Calu3 (cell line): ENCODE measurements around the gene NODAL. TPM values are rescaled to one million over a fixed set of nuclear protein-coding genes. Genes with fewer than 3 reads are reported as not detected.

Source experiments
- BruUV-seq: library from RNA; stranded (reverse); fragments of 400-500 nt; replicated peaks from 2 replicates; lab custom pipeline; 2021; lab: Mats Ljungman, UMichigan
- CTCF ChIA-PET: fragments of 300-600 bp; sonication (Branson Sonifier 250); formaldehyde crosslinking; loops from one replicate; lab custom pipeline; 2022; ENCODE audit warnings: antibody characterized with exemption; lab: Charles Lee
- DNase-seq: peaks from one replicate; pipeline ENCODE4 v3.0.0; 2022
- H3K27ac Mint-ChIP-seq: one replicate; pipeline ENCODE4 v1.8.0; 2022; ENCODE audit warnings: mixed read lengths; ENCODE audit not compliant: unreplicated experiment
- H3K27me3 Mint-ChIP-seq: one replicate; pipeline ENCODE4 v1.8.0; 2022; ENCODE audit warnings: mixed read lengths; ENCODE audit not compliant: unreplicated experiment
- H3K36me3 Mint-ChIP-seq: one replicate; pipeline ENCODE4 v1.8.0; 2022; ENCODE audit warnings: mild to moderate bottlenecking, moderate library complexity, mixed read lengths; ENCODE audit not compliant: insufficient read depth, unreplicated experiment
- H3K4me1 Mint-ChIP-seq: one replicate; pipeline ENCODE4 v1.8.0; 2022; ENCODE audit warnings: mild to moderate bottlenecking, low read depth, mixed read lengths; ENCODE audit not compliant: unreplicated experiment
- H3K4me3 Mint-ChIP-seq: one replicate; pipeline ENCODE4 v1.8.0; 2022; ENCODE audit warnings: mild to moderate bottlenecking, low read depth, moderate library complexity, mixed read lengths; ENCODE audit not compliant: unreplicated experiment
- H3K9me3 Mint-ChIP-seq: one replicate; pipeline ENCODE4 v1.8.0; 2022; ENCODE audit warnings: low read depth, mixed read lengths; ENCODE audit not compliant: unreplicated experiment
- intact Hi-C: fragments of 100-400 bp; cut with micrococcal nuclease; formaldehyde crosslinking; loops from one replicate; pipeline ENCODE4 v1.10.0; 2022; ENCODE audit not compliant: unreplicated experiment
- total RNA-seq: library from RNA; stranded (reverse); gene quantifications from 2 replicates; pipeline ENCODE4 v1.2.3, GENCODE V29; 2022
- TF ChIP-seq, protein P1 (sequence below): fragments of 200-600 bp; IDR thresholded peaks from one replicate; pipeline ENCODE4 v1.8.0; 2022; ENCODE audit warnings: antibody characterized with exemption; ENCODE audit not compliant: unreplicated experiment

Gene NODAL
- total RNA-seq, 1 experiment from 2014 or later, result not detected

DNA sequence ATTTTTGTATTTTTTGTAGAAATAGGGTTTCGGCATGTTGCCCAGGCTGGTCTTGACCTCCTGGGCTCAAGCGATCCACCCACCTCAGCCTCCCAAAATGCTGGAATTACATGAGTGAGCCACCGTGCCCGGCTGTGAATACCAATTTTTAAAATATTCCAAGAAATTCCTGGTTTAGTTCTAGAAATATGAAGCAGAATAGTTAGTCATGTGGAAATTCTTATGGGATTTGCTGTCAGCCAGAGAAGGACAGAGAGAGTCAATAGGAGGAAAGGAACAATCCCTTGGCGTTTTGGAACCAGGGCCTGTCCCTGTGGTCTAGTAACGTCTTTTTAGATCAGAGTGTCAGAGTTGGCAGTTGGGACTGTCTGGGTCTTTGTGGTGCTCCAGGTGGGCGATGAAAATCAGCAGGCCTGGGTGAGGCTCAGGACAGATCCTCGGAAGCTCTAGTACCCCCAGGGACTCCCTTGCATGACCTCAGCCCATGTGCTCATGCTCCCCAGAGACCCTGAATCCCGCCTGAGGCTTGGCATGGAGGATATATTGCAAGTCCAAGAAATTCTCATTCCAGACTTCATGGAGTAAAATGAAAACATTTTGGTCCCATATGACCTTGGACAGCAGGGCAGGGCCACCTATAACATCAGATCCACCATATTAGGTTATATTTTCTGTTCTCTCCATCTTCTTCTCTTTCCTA, 7.8 kb downstream of the NODAL start:
- no peak for DNase-seq
- intact Hi-C loops, result no loop called here
- BruUV-seq, result no TSS peak
- H3K4me1 Mint-ChIP-seq, result no peaks in the 10 kb centered on the region
- CTCF ChIA-PET, result no interaction called here
- TF ChIP-seq, protein P1, sequence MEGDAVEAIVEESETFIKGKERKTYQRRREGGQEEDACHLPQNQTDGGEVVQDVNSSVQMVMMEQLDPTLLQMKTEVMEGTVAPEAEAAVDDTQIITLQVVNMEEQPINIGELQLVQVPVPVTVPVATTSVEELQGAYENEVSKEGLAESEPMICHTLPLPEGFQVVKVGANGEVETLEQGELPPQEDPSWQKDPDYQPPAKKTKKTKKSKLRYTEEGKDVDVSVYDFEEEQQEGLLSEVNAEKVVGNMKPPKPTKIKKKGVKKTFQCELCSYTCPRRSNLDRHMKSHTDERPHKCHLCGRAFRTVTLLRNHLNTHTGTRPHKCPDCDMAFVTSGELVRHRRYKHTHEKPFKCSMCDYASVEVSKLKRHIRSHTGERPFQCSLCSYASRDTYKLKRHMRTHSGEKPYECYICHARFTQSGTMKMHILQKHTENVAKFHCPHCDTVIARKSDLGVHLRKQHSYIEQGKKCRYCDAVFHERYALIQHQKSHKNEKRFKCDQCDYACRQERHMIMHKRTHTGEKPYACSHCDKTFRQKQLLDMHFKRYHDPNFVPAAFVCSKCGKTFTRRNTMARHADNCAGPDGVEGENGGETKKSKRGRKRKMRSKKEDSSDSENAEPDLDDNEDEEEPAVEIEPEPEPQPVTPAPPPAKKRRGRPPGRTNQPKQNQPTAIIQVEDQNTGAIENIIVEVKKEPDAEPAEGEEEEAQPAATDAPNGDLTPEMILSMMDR, result no peak
- no peak overlapping the region for H3K27ac Mint-ChIP-seq
- peaks cover 22% of the 10 kb centered on the region for H3K27me3 Mint-ChIP-seq
- no peak overlapping the region for H3K4me3 Mint-ChIP-seq
- no peaks in the 10 kb centered on the region for H3K9me3 Mint-ChIP-seq
- H3K36me3 Mint-ChIP-seq, result no peaks in the 10 kb centered on the region

DNA sequence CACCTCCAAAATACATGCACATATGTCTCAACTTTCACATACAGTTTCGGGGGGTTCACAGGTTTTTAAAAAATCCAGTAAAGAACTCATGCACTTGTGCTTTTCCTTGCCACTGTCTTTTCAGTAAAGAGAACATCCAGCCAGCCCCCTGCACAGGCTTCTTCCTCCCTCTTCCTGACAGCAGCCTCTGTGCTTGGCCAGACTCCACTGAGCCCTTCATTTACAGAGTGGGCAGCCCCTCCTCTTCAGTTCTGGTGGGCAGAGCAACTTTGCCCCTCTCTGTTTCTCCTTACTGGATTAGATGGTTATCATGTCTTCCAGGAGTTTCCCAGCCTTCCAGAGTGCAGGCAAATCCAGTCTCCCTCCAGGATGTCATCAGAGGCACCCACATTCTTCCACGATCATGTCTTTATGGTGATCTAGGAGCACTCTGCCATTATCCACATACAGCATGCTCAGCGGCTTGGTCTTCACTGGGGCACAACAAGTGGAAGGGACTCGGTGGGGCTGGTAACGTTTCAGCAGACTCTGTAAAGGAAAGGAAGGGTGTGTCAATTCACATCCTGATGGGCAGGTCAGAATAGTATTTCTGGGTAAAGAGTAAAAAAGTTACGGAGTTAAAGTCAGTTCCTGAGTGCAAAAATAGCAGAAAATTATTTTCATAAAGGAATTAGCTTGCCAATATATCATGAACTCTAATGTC, 8.8 kb downstream of the NODAL start:
- TSS peak; percentile 6 for BruUV-seq
- TF ChIP-seq, protein P1, result no peak
- no peak overlapping the region for H3K27ac Mint-ChIP-seq
- intact Hi-C loops, result no loop called here
- CTCF ChIA-PET, result interaction anchor here (1.6 kb wide), 1 partner anchor 10 kb away, joined by 5 read pairs; the partner anchor contains the start of gene NODAL
- H3K4me3 Mint-ChIP-seq, result no peak overlapping the region
- no peak for DNase-seq
- H3K36me3 Mint-ChIP-seq, result peaks cover under 1% of the 10 kb centered on the region
- H3K4me1 Mint-ChIP-seq, result no peaks in the 10 kb centered on the region
- H3K27me3 Mint-ChIP-seq, result peaks cover 11% of the 10 kb centered on the region
- no peaks in the 10 kb centered on the region for H3K9me3 Mint-ChIP-seq

DNA sequence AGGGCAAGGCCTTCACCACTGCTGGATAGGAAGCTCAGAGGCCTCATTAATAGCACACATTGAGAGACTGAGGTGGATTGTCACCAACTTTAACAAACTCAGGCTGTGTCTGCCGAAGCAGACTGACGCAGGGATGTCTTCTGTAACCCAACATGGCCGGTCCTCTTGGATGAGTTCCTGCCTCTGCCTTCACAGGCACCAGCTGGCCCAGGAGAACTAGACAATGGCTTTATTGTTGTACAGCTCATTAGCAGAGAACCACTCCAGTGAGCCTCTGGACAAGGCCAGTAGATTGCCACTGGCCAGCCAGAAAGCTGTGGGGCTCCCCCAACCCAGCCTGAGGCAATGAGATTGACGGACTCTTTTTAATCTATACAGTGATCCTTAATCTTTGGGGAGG, 9.4 kb downstream of the NODAL start:
- H3K9me3 Mint-ChIP-seq, result no peaks in the 10 kb centered on the region
- H3K27me3 Mint-ChIP-seq, result peaks cover 5% of the 10 kb centered on the region
- CTCF ChIA-PET, result interaction anchor here (0.5 to 1.6 kb wide), 2 partner anchors 10 to 88 kb away, joined by 5 to 6 read pairs; partner anchors contain the start of gene NODAL
- intact Hi-C loops, result no loop called here
- H3K4me3 Mint-ChIP-seq, result no peak overlapping the region
- no peak overlapping the region for H3K27ac Mint-ChIP-seq
- TF ChIP-seq, protein P1, result no peak
- no TSS peak for BruUV-seq
- H3K36me3 Mint-ChIP-seq, result peaks cover 5% of the 10 kb centered on the region
- no peak for DNase-seq
- no peaks in the 10 kb centered on the region for H3K4me1 Mint-ChIP-seq

DNA sequence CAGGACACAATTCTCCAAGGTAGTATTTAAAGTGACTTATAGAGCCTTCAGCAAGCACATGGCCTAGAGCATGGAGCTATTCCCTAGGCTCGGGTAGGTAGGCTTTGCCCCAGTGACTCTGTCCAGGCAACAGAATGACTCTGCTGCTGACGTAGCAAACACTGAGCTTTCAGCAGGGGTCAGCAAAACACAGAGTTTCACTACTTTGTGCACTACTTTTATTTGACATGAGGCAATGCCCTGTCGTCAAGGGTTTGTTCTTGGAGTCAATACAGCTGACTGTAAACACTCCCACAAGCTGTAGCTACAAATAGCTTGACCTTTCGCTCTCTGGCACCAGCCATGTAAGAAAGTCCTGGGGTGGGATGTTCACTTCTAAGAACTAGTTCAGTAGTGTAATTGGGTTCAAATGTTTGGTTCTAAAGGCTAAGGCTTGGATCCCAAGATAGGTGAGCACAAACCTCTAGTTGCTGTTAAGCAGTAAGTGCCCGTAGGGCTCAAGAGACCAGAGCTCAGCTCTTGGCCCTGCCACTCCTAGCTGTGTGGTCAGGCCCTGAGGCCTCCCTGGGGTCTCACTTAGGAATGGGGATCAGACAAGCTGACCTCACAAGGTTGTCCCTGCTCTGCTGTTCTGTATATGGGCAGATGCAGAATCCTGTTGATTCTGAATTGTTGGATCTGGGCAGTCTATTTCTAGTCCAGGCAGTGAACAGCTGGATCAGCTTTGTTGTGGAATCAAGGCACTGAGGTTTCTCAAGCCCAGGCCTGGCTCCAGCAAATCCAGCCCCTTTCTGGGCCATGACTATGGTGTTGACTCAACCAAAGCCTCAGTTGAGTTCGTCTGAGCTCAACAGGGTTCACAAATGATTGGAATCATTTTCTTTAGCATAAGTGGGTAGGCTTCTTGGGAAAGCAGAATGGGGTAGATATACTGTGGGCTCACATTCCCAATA, 10.7 kb downstream of the NODAL start:
- no peak overlapping the region for H3K27ac Mint-ChIP-seq
- no peaks in the 10 kb centered on the region for H3K9me3 Mint-ChIP-seq
- no peaks in the 10 kb centered on the region for H3K4me1 Mint-ChIP-seq
- no TSS peak for BruUV-seq
- TF ChIP-seq, protein P1, result no peak
- no peaks in the 10 kb centered on the region for H3K27me3 Mint-ChIP-seq
- no peak overlapping the region for H3K4me3 Mint-ChIP-seq
- CTCF ChIA-PET, result no interaction called here
- H3K36me3 Mint-ChIP-seq, result peaks cover 10% of the 10 kb centered on the region
- intact Hi-C loops, result no loop called here
- no peak for DNase-seq
